IMR-90 (cell line): ENCODE measurements around the gene ADTRP. TPM values are rescaled to one million over a fixed set of nuclear protein-coding genes. Genes with fewer than 3 reads are reported as not detected.

ENCODE experiments used
- ATAC-seq: fragments of 200-7000 bp; cut with Tn5 transposase; 2 replicates; pipeline ENCODE4 v1.9.1; 2020; ENCODE audit warnings: low read depth, mild to moderate bottlenecking, moderate library complexity
- BruUV-seq: library from RNA; stranded (reverse); fragments of 400-500 nt; replicated peaks from 2 replicates; lab custom pipeline; 2021; lab: Mats Ljungman, UMichigan
- CTCF ChIA-PET: fragments of 300-600 bp; formaldehyde crosslinking; extraction: SDS; loops from one replicate; lab custom pipeline; 2021; ENCODE audit warnings: antibody characterized with exemption; lab: Yijun Ruan, JAX
- POLR2A ChIA-PET: fragments of 300-600 bp; sonication (Branson Sonifier 250); formaldehyde crosslinking; loops from one replicate; lab custom pipeline; 2022; ENCODE audit warnings: antibody characterized with exemption; ENCODE audit not compliant: unreplicated experiment; lab: Charles Lee
- DNase-seq: peaks from one replicate; pipeline ENCODE4 v3.0.0; 2013
- H2AFZ ChIP-seq: replicated peaks from 2 replicates; pipeline ENCODE3; 2013; ENCODE audit warnings: low read length, mild to moderate bottlenecking; ENCODE audit not compliant: poor library complexity
- H2AK5ac ChIP-seq: 2 replicates; pipeline ENCODE4 v1.6.1; 2013; ENCODE audit warnings: low read depth, low read length, inconsistent platforms
- H2AK9ac ChIP-seq: replicated peaks from 2 replicates; pipeline ENCODE3; 2013; ENCODE audit warnings: mild to moderate bottlenecking, low read depth, low read length, moderate library complexity; ENCODE audit not compliant: poor library complexity
- H2BK120ac ChIP-seq: 2 replicates; pipeline ENCODE4 v1.6.1; 2013; ENCODE audit warnings: low read depth, low read length, inconsistent platforms
- H2BK15ac ChIP-seq: 3 replicates; pipeline ENCODE4 v1.6.1; 2013; ENCODE audit warnings: low read depth, low read length, inconsistent platforms
- H2BK20ac ChIP-seq: 2 replicates; pipeline ENCODE4 v1.6.1; 2013; ENCODE audit warnings: low read depth, mild to moderate bottlenecking, inconsistent platforms, low read length, moderate library complexity
- H2BK5ac ChIP-seq: 2 replicates; pipeline ENCODE4 v1.6.1; 2013; ENCODE audit warnings: mild to moderate bottlenecking, low read depth, low read length, inconsistent platforms; ENCODE audit not compliant: poor library complexity, severe bottlenecking
- H3K14ac ChIP-seq: replicated peaks from 2 replicates; pipeline ENCODE4 v1.6.1; 2013; ENCODE audit warnings: low read depth, low read length, inconsistent platforms
- H3K18ac ChIP-seq: 2 replicates; pipeline ENCODE4 v1.6.1; 2013; ENCODE audit warnings: low read depth, low read length, control low read depth
- H3K23ac ChIP-seq: 2 replicates; pipeline ENCODE4 v1.6.1; 2013; ENCODE audit warnings: low read depth, low read length, inconsistent platforms
- H3K27ac ChIP-seq: 2 replicates; pipeline ENCODE4 v1.5.1; 2013; ENCODE audit warnings: mild to moderate bottlenecking, control low read depth, low read length; ENCODE audit not compliant: insufficient read depth
- H3K27me3 ChIP-seq: 2 replicates; pipeline ENCODE4 v1.6.1; 2013; ENCODE audit warnings: low read length; ENCODE audit not compliant: control insufficient read depth, insufficient read depth
- H3K36me3 ChIP-seq: 2 replicates; pipeline ENCODE4 v1.6.1; 2013; ENCODE audit warnings: low read length, mixed read lengths; ENCODE audit not compliant: control insufficient read depth, insufficient read depth
- H3K4ac ChIP-seq: 2 replicates; pipeline ENCODE4 v1.6.1; 2013; ENCODE audit warnings: low read depth, low read length, inconsistent platforms
- H3K4me1 ChIP-seq: 2 replicates; pipeline ENCODE4 v1.6.1; 2013; ENCODE audit warnings: low read length, mixed read lengths; ENCODE audit not compliant: control insufficient read depth, insufficient read depth
- H3K4me2 ChIP-seq: 2 replicates; pipeline ENCODE4 v1.6.1; 2013; ENCODE audit warnings: low read depth, mild to moderate bottlenecking, control low read depth, low read length, moderate library complexity
- H3K4me3 ChIP-seq: 2 replicates; pipeline ENCODE4 v1.5.1; 2013; ENCODE audit warnings: low read depth, mild to moderate bottlenecking, control low read depth, low read length, moderate library complexity; ENCODE audit not compliant: insufficient read depth
- H3K56ac ChIP-seq: 2 replicates; pipeline ENCODE4 v1.6.1; 2013; ENCODE audit warnings: low read length, inconsistent platforms; ENCODE audit not compliant: insufficient read depth; ENCODE audit errors: extremely low read depth
- H3K79me1 ChIP-seq, 2 experiments: 2 replicates each; pipeline ENCODE4 v1.6.1; 2013; ENCODE audit warnings: low read length in 2 of 2, inconsistent platforms in 1 of 2, low read depth in 1 of 2
- H3K9ac ChIP-seq: 2 replicates; pipeline ENCODE4 v1.6.1; 2013; ENCODE audit warnings: low read depth, low read length, control low read depth
- H3K9me1 ChIP-seq: 2 replicates; pipeline ENCODE4 v1.6.1; 2013; ENCODE audit warnings: low read length, inconsistent platforms; ENCODE audit not compliant: insufficient read depth
- H3K9me3 ChIP-seq: 2 replicates; pipeline ENCODE4 v1.6.1; 2013; ENCODE audit warnings: low read length; ENCODE audit not compliant: control insufficient read depth, insufficient read depth
- H4K20me1 ChIP-seq: 2 replicates; pipeline ENCODE4 v1.6.1; 2013; ENCODE audit warnings: low read length, inconsistent platforms; ENCODE audit not compliant: insufficient read depth
- H4K5ac ChIP-seq: 2 replicates; pipeline ENCODE4 v1.6.1; 2013; ENCODE audit warnings: mild to moderate bottlenecking, low read depth, low read length, control low read depth
- H4K8ac ChIP-seq, 2 experiments: 2 replicates each; pipeline ENCODE4 v1.6.1; 2013; ENCODE audit warnings: low read depth in 2 of 2, low read length in 2 of 2, control low read depth in 1 of 2, inconsistent platforms in 1 of 2
- H4K91ac ChIP-seq: 2 replicates; pipeline ENCODE4 v1.6.1; 2013; ENCODE audit warnings: low read depth, low read length, inconsistent platforms; ENCODE audit not compliant: insufficient read depth
- BHLHE40 ChIP-seq: fragments of 150-350 bp; IDR thresholded peaks from 2 replicates; pipeline ENCODE4 v1.6.1; 2016; ENCODE audit warnings: mild to moderate bottlenecking, low read depth, low read length
- SMC3 ChIP-seq: fragments of 150-350 bp; IDR thresholded peaks from 2 replicates; pipeline ENCODE4 v1.6.1; 2016; ENCODE audit warnings: low read depth, mild to moderate bottlenecking, antibody characterized with exemption, low read length, moderate library complexity
- USF2 ChIP-seq: fragments of 150-350 bp; IDR thresholded peaks from 2 replicates; pipeline ENCODE4 v1.6.1; 2017; ENCODE audit warnings: mild to moderate bottlenecking, antibody characterized with exemption, low read length, low read depth
- WGBS, 2 experiments: methylation state at CpG; one replicate each; pipeline versions ENCODE4 v1.1.5 to v1.1.7; 2013; ENCODE audit warnings: missing lambda C conversion rate in 2 of 2; ENCODE audit not compliant: insufficient read length in 1 of 2; ENCODE audit errors: extremely low coverage in 2 of 2; 5-methylcytosine and 5-hydroxymethylcytosine counted together
- dilution Hi-C: fragments of 300-500 bp; cut with HindIII; formaldehyde crosslinking; loops from one replicate; pipeline ENCODE4 v1.14.3; 2018; ENCODE audit warnings: low sequenced_read_pairs; ENCODE audit not compliant: unreplicated experiment
- in situ Hi-C: fragments of 300-500 bp; cut with MboI; formaldehyde crosslinking; loops from 3 replicates; pipeline ENCODE4 v1.14.3; 2019; ENCODE audit warnings: low sequenced_read_pairs, inconsistent platforms, mixed read lengths
- intact Hi-C: fragments of 100-400 bp; cut with micrococcal nuclease; formaldehyde crosslinking; loops from 2 replicates; pipeline ENCODE4 v1.10.0; 2022
- polyA plus RNA-seq, 3 experiments: library from polyadenylated mRNA; depleted of rRNA; stranded (reverse); fragments of >200 nt; gene quantifications; 2 replicates each; pipeline ENCODE4 v1.2.3, GENCODE V29; 2012; ENCODE audit warnings: low replicate concordance in 1 of 3
- total RNA-seq: library from RNA; depleted of rRNA; stranded (reverse); fragments of >200 nt; gene quantifications from 2 replicates; pipeline ENCODE4 v1.2.3, GENCODE V29; 2012

The ADTRP gene
- total and polyA plus RNA-seq, 2 of the 4 experiments (the other 2 are of a cell fraction), result 0.50 to 0.72 TPM

DNA sequence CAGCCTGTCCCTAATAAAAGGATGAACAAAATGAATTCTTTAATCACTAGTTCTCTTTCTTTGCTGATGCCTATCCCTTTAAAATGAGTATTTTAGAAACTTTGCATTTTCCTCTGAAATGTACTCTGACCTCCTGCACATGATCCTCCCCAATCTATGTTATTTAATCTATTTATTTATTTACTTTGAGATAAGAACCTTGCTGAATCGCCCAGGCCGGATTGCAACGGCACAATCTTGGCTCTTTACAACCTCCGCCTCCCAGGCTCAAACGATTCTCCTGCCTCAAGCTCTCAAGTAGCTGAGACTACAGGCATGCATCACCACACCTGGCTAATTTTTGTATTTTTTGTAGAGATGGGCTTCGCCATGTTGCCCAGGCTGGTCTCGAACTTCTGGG is 27.9 kb downstream of the ADTRP start:
- Histone ChIP-seq H3K27me3 (no peaks in the 10 kb centered on the region), H3K27ac (no peak overlapping the region), H4K20me1 (no peaks in the 10 kb centered on the region), H3K36me3 (no peaks in the 10 kb centered on the region), H3K18ac (no peak overlapping the region), H2BK5ac (no peak overlapping the region), H2BK15ac (no peak overlapping the region), H3K14ac (no peak overlapping the region), H3K23ac (no peak overlapping the region), H3K56ac (no peak overlapping the region), H3K4me1 (no peaks in the 10 kb centered on the region), H2AK9ac (no peak overlapping the region), H2BK20ac (no peak overlapping the region), H3K9ac (no peak overlapping the region), H4K91ac (no peak overlapping the region), H3K79me1 (no peaks in the 10 kb centered on the region), H3K4me2 (no peak overlapping the region), H3K4me3 (no peak overlapping the region), H3K9me1 (no peaks in the 10 kb centered on the region), H2AK5ac (no peak overlapping the region), H2BK120ac (no peak overlapping the region), H3K4ac (no peak overlapping the region), H2AFZ (no peak overlapping the region), H3K9me3 (no peaks in the 10 kb centered on the region), H4K5ac (no peak overlapping the region), H4K8ac (no peak overlapping the region)
- WGBS, 2 experiments, result no CpG with 5 or more reads among the region's 7 CpGs
- ATAC-seq, result peak; percentile 35; the same call in 1 of the 2 replicates
- intact Hi-C loops, result no loop called here
- BruUV-seq, result no TSS peak
- peak; percentile 61; the same call in 1 of the 2 replicates for TF ChIP-seq BHLHE40
- no peak for TF ChIP-seq USF2
- no peak for TF ChIP-seq SMC3
- peak; percentile 32 for DNase-seq
- dilution Hi-C loops, result no loop called here
- ChIA-PET POLR2A (no interaction called here), CTCF (no interaction called here)
- in situ Hi-C loops, result no loop called here
